PC-3 (cell line): ENCODE results near the gene RTKN2. TPM values are rescaled to one million over a fixed set of nuclear protein-coding genes. Genes with fewer than 3 reads are reported as not detected.

Experiments
- ATAC-seq: fragments of 200-7000 bp; cut with Tn5 transposase; 2 replicates; pipeline ENCODE4 v1.9.1; 2020; ENCODE audit warnings: mild to moderate bottlenecking, moderate library complexity
- BruUV-seq: library from RNA; stranded (reverse); fragments of 400-500 nt; replicated peaks from 2 replicates; lab custom pipeline; 2021; lab: Mats Ljungman, UMichigan
- CTCF ChIA-PET: fragments of 300-600 bp; sonication (Branson Sonifier 250); formaldehyde crosslinking; loops from one replicate; lab custom pipeline; 2022; ENCODE audit warnings: antibody characterized with exemption; lab: Charles Lee
- POLR2A ChIA-PET: fragments of 300-600 bp; sonication (Branson Sonifier 250); formaldehyde crosslinking; loops from one replicate; lab custom pipeline; 2022; ENCODE audit warnings: antibody characterized with exemption; ENCODE audit not compliant: unreplicated experiment; lab: Charles Lee
- DNase-seq: peaks from one replicate; pipeline ENCODE4 v3.0.0-alpha.2; 2015
- H2AFZ ChIP-seq: fragments of 300-600 bp; sonication (generic); 2 replicates; pipeline ENCODE4 v1.6.0; 2016; ENCODE audit warnings: antibody characterized with exemption, low read length
- H3F3A ChIP-seq: fragments of 300-600 bp; sonication (generic); one replicate; pipeline ENCODE4 v1.6.0; 2017; ENCODE audit warnings: antibody characterized with exemption, low read length, control low read depth, mild to moderate bottlenecking; ENCODE audit not compliant: unreplicated experiment
- H3K27ac ChIP-seq: fragments of 300-600 bp; sonication (generic); 2 replicates; pipeline ENCODE4 v1.5.1; 2016; ENCODE audit warnings: mild to moderate bottlenecking, low read length
- H3K27me3 ChIP-seq: fragments of 300-600 bp; sonication (generic); 2 replicates; pipeline ENCODE4 v1.6.1; 2016; ENCODE audit warnings: low read length, mixed read lengths
- H3K36me3 ChIP-seq: fragments of 300-600 bp; sonication (generic); 2 replicates; pipeline ENCODE4 v1.6.1; 2016; ENCODE audit warnings: low read depth, mixed run types, low read length, mixed read lengths
- H3K4me1 ChIP-seq: fragments of 300-600 bp; sonication (generic); 2 replicates; pipeline ENCODE4 v1.5.1; 2016; ENCODE audit warnings: low read length; ENCODE audit not compliant: insufficient read depth
- H3K4me2 ChIP-seq: fragments of 300-600 bp; sonication (generic); 2 replicates; pipeline ENCODE4 v1.6.0; 2016; ENCODE audit warnings: low read length
- H3K4me3 ChIP-seq: fragments of 300-600 bp; sonication (generic); 2 replicates; pipeline ENCODE4 v1.5.1; 2016; ENCODE audit warnings: mild to moderate bottlenecking, low read length, mixed read lengths
- H3K79me2 ChIP-seq: fragments of 300-600 bp; sonication (generic); 2 replicates; pipeline ENCODE4 v1.6.1; 2017; ENCODE audit warnings: low read length, mixed read lengths
- H3K9ac ChIP-seq: fragments of 300-600 bp; sonication (generic); 2 replicates; pipeline ENCODE4 v1.6.0; 2016; ENCODE audit warnings: mild to moderate bottlenecking, low read length
- H3K9me2 ChIP-seq: fragments of 300-600 bp; sonication (generic); replicated peaks from 2 replicates; pipeline ENCODE4 v1.6.1; 2016; ENCODE audit warnings: mixed run types, low read length, mixed read lengths
- H3K9me3 ChIP-seq: fragments of 300-600 bp; sonication (generic); 2 replicates; pipeline ENCODE4 v1.6.1; 2016; ENCODE audit warnings: low read length, mixed read lengths
- H4K20me1 ChIP-seq: fragments of 300-600 bp; sonication (generic); 2 replicates; pipeline ENCODE4 v1.6.1; 2016; ENCODE audit warnings: low read length, mixed read lengths
- EZH2 ChIP-seq: fragments of 300-600 bp; sonication (generic); IDR thresholded peaks from one replicate; pipeline ENCODE4 v1.6.1; 2017; ENCODE audit warnings: antibody characterized with exemption, mild to moderate bottlenecking, low read length; ENCODE audit not compliant: unreplicated experiment
- EZH2phosphoT487 ChIP-seq: fragments of 300-600 bp; sonication (generic); IDR thresholded peaks from 2 replicates; pipeline ENCODE4 v1.6.1; 2018; ENCODE audit warnings: mild to moderate bottlenecking, antibody characterized with exemption, low read length, borderline replicate concordance
- intact Hi-C: fragments of 100-400 bp; cut with micrococcal nuclease; formaldehyde crosslinking; loops from 2 replicates; pipeline ENCODE4 v1.9.0; 2023
- total RNA-seq: library from RNA; depleted of rRNA; stranded (reverse); fragments of >200 nt; gene quantifications from 2 replicates; pipeline ENCODE4 v1.2.3, GENCODE V29; 2014
- TF ChIP-seq, protein P1 (sequence below): fragments of 300-600 bp; sonication (generic); conservative IDR thresholded peaks from 2 replicates; pipeline ENCODE4 v1.5.1; 2017; ENCODE audit warnings: antibody characterized with exemption, low read depth, mild to moderate bottlenecking, low read length

RTKN2 gene
- total RNA-seq, 1 experiment from 2014 or later: 26.6 TPM

DNA sequence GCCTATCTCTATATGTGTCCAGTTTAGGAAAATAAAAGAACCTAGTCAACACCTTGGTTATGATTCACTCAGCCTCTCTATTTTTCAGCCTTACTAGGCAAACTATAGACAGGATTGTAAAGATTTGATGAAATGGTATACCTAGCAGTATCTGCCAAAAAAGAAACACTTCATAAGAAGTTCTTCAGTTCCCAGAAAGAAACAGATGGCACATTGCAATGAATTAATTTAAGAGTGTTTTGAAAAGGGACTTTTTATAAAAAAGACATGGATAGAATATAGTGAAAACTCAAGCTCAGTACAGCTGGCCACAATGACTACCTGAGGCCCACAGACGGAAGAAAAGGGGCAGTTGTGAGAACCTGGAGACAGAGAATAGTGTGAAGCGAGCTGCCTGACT, 40.6 kb upstream of the RTKN2 start:
- 0 out of 2 replicates have a peak, but pooled peaks cover 8% of the 10 kb centered on the region for H3K9me2 ChIP-seq
- no peak overlapping the region for H3K27ac ChIP-seq
- no peaks in the 10 kb centered on the region for H3K27me3 ChIP-seq
- ChIA-PET CTCF (no interaction called here), POLR2A (no interaction called here)
- intact Hi-C loops: no loop called here
- TF ChIP-seq EZH2phosphoT487 (no peak), EZH2 (no peak)
- TF ChIP-seq, protein P1, sequence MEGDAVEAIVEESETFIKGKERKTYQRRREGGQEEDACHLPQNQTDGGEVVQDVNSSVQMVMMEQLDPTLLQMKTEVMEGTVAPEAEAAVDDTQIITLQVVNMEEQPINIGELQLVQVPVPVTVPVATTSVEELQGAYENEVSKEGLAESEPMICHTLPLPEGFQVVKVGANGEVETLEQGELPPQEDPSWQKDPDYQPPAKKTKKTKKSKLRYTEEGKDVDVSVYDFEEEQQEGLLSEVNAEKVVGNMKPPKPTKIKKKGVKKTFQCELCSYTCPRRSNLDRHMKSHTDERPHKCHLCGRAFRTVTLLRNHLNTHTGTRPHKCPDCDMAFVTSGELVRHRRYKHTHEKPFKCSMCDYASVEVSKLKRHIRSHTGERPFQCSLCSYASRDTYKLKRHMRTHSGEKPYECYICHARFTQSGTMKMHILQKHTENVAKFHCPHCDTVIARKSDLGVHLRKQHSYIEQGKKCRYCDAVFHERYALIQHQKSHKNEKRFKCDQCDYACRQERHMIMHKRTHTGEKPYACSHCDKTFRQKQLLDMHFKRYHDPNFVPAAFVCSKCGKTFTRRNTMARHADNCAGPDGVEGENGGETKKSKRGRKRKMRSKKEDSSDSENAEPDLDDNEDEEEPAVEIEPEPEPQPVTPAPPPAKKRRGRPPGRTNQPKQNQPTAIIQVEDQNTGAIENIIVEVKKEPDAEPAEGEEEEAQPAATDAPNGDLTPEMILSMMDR: no peak
- BruUV-seq: no TSS peak
- DNase-seq (no peak), ATAC-seq (no peak)
- H3K4me3 ChIP-seq: no peak overlapping the region
- no peak overlapping the region for H3K9ac ChIP-seq
- H3K9me3 ChIP-seq: no peaks in the 10 kb centered on the region
- H2AFZ ChIP-seq: no peak overlapping the region
- no peaks in the 10 kb centered on the region for H3K4me1 ChIP-seq
- no peak overlapping the region for H3K4me2 ChIP-seq
- H3F3A ChIP-seq: no peaks in the 10 kb centered on the region
- H3K36me3 ChIP-seq: no peaks in the 10 kb centered on the region
- no peaks in the 10 kb centered on the region for H3K79me2 ChIP-seq
- H4K20me1 ChIP-seq: no peaks in the 10 kb centered on the region

DNA sequence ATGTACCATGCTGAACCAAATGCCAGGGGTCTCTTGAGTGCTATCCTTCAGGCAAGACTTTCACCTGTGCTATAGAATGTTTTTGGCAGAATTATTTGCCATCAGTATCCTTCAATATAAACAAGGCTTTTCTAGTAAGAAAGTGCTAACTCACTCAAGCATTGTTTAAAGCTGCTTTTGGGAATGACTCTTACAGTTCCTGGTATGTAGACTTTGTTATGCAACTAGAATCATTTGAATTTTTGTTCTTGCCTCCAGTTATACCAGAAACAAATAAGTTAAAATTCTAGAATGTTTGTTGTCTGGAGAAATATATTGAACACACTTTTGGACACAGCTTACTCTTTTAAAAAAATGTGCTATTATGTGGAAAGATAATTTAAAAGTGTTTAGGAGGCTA, 39.5 kb upstream of the RTKN2 start:
- intact Hi-C loops: no loop called here
- Histone ChIP-seq H3K27me3 (no peaks in the 10 kb centered on the region), H3F3A (no peaks in the 10 kb centered on the region), H3K9ac (no peak overlapping the region), H3K27ac (no peak overlapping the region), H3K4me3 (no peak overlapping the region), H4K20me1 (no peaks in the 10 kb centered on the region), H3K79me2 (no peaks in the 10 kb centered on the region), H3K9me3 (no peaks in the 10 kb centered on the region), H3K4me1 (peaks cover 10% of the 10 kb centered on the region), H3K36me3 (no peaks in the 10 kb centered on the region), H3K4me2 (no peak overlapping the region), H2AFZ (no peak overlapping the region), H3K9me2 (0 out of 2 replicates have a peak, but pooled peaks cover 8% of the 10 kb centered on the region)
- ATAC-seq (no peak), DNase-seq (no peak)
- no TSS peak for BruUV-seq
- POLR2A ChIA-PET: no interaction called here
- no peak for TF ChIP-seq EZH2phosphoT487
- TF ChIP-seq, protein P1: no peak
- no peak for TF ChIP-seq EZH2
- CTCF ChIA-PET: no interaction called here

DNA sequence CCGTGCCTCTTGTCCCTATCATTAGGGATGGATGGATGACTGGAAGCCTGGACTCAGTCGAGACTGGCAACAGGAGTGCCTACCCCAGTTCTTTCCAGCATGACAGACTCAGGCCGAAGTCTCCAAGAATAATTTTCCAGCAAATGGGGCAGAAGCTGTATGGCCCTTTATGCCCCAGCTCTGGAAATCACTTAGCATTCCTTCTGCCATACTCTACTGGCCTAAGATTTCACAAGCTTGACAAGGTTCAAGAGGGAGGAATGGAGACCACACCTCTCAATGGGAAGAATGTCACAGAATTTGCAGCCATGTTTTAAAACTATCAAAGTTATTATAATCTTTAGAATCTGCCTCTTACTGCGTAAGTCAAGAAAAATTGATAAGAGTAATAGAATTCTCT, 39.0 kb upstream of the RTKN2 start:
- Histone ChIP-seq H3F3A (no peaks in the 10 kb centered on the region), H3K9ac (no peak overlapping the region), H3K4me2 (no peak overlapping the region), H3K4me3 (no peak overlapping the region), H3K27me3 (no peaks in the 10 kb centered on the region), H2AFZ (no peak overlapping the region), H3K9me2 (0 out of 2 replicates have a peak, but pooled peaks cover 8% of the 10 kb centered on the region), H3K79me2 (no peaks in the 10 kb centered on the region), H3K4me1 (peaks cover 15% of the 10 kb centered on the region), H3K36me3 (no peaks in the 10 kb centered on the region), H3K27ac (no peak overlapping the region), H4K20me1 (no peaks in the 10 kb centered on the region), H3K9me3 (no peaks in the 10 kb centered on the region)
- TF ChIP-seq EZH2phosphoT487 (no peak), EZH2 (no peak)
- TF ChIP-seq, protein P1: no peak
- BruUV-seq: no TSS peak
- ChIA-PET POLR2A (no interaction called here), CTCF (no interaction called here)
- no peak for ATAC-seq
- DNase-seq: no peak
- intact Hi-C loops: no loop called here
